HepG2 (cell line): Measurements from ENCODE around the gene SLC5A12. TPM values are rescaled to one million over a fixed set of nuclear protein-coding genes. Genes with fewer than 3 reads are reported as not detected.

ENCODE experiments used
- ATAC-seq: fragments of 200-7000 bp; cut with Tn5 transposase; 3 replicates; pipeline ENCODE4 v1.9.1; 2020; ENCODE audit warnings: mild to moderate bottlenecking, moderate library complexity
- BruUV-seq: library from RNA; stranded (reverse); fragments of 400-500 nt; replicated peaks from 2 replicates; lab custom pipeline; 2021; lab: Mats Ljungman, UMichigan
- CTCF ChIA-PET: fragments of 300-600 bp; formaldehyde crosslinking; extraction: SDS; loops from one replicate; lab custom pipeline; 2021; ENCODE audit warnings: low total read pairs, inconsistent platforms, low intra/inter-chr PET ratio; lab: Yijun Ruan, JAX
- POLR2A ChIA-PET: fragments of 350-600 bp; sonication (Branson Sonifier 250); formaldehyde crosslinking; loops from one replicate; lab custom pipeline; 2020; ENCODE audit warnings: antibody characterized with exemption, inconsistent platforms; lab: Yijun Ruan, JAX
- DNase-seq: peaks from one replicate; pipeline ENCODE4 v3.0.0-alpha.2; 2015; ENCODE audit warnings: low spot score
- FAIRE-seq: peaks from 3 replicates; lab custom pipeline; 2011; peaks lifted over from hg19 to GRCh38; lab: Jason Lieb, UNC
- H2AFZ ChIP-seq: one replicate; pipeline ENCODE4 v1.6.1; 2011; ENCODE audit warnings: low read length, inconsistent platforms
- H3K27ac ChIP-seq: fragments of 300-600 bp; 3 replicates; pipeline ENCODE4 v1.8.0; 2011; ENCODE audit warnings: mixed run types, mild to moderate bottlenecking, mixed read lengths, low read length, inconsistent platforms; ENCODE audit not compliant: insufficient read depth; ENCODE audit errors: extremely low read length
- H3K27me3 ChIP-seq, 2 experiments: fragments of 200-600 bp in 1 of 2; 2 replicates in 1 of 2; 3 replicates in 1 of 2; pipeline versions ENCODE4 v1.6.0 to v1.8.0; 2011; ENCODE audit warnings: low read length in 2 of 2, mild to moderate bottlenecking in 2 of 2, moderate library complexity in 2 of 2, inconsistent platforms in 1 of 2; ENCODE audit not compliant: insufficient read depth in 2 of 2, control insufficient read depth in 1 of 2
- H3K36me3 ChIP-seq, 2 experiments: fragments of 200-600 bp in 1 of 2; replicated peaks in 1 of 2; 2 replicates in 1 of 2; 3 replicates in 1 of 2; pipeline versions ENCODE4 v1.5.1 to v1.8.0; 2011; ENCODE audit warnings: low read length in 2 of 2, inconsistent platforms in 1 of 2; ENCODE audit not compliant: insufficient read depth in 2 of 2, control insufficient read depth in 1 of 2
- H3K4me1 ChIP-seq: 2 replicates; pipeline ENCODE4 v1.5.1; 2012; ENCODE audit warnings: low read length, inconsistent platforms; ENCODE audit not compliant: insufficient read depth
- H3K4me2 ChIP-seq: 2 replicates; pipeline ENCODE4 v1.6.0; 2011; ENCODE audit warnings: low read depth, low read length, inconsistent platforms
- H3K4me3 ChIP-seq, 3 experiments: fragments of 200-600 bp in 1 of 3; sonication (generic), shearing (Covaris generic) in 1 of 3; replicated peaks in 1 of 3; 2 replicates each; pipeline ENCODE4 v1.5.1; 2011 to 2016; ENCODE audit warnings: low read length in 3 of 3, inconsistent platforms in 2 of 3, low read depth in 2 of 3, mild to moderate bottlenecking in 2 of 3, control low read depth in 1 of 3, mixed read lengths in 1 of 3; ENCODE audit not compliant: insufficient read depth in 1 of 3
- H3K79me2 ChIP-seq: one replicate; pipeline ENCODE4 v1.6.1; 2011; ENCODE audit warnings: low read length, inconsistent platforms; ENCODE audit not compliant: insufficient read depth
- H3K9ac ChIP-seq: 2 replicates; pipeline ENCODE4 v1.6.0; 2011; ENCODE audit warnings: mild to moderate bottlenecking, low read depth, low read length, inconsistent platforms; ENCODE audit not compliant: insufficient read depth
- H3K9me3 ChIP-seq: 2 replicates; pipeline ENCODE4 v1.5.1; 2012; ENCODE audit warnings: mild to moderate bottlenecking, low read length
- H4K20me1 ChIP-seq: 2 replicates; pipeline ENCODE4 v1.6.0; 2011; ENCODE audit warnings: inconsistent platforms, mild to moderate bottlenecking, low read length, moderate library complexity; ENCODE audit not compliant: insufficient read depth
- ATF7 ChIP-seq, 2 experiments: fragments of 450-650 bp in 1 of 2; sonication (generic) in 1 of 2; formaldehyde crosslinking in 1 of 2; IDR thresholded peaks; 2 replicates each; pipeline versions ENCODE4 v1.4.0 to v1.6.1; 2016 to 2020; ENCODE audit warnings: antibody characterized with exemption in 1 of 2, mild to moderate bottlenecking in 1 of 2, missing genetic modification reagents in 1 of 2
- CEBPB ChIP-seq: IDR thresholded peaks from 2 replicates; pipeline ENCODE4 v1.6.1; 2011; ENCODE audit warnings: low read depth, low read length, improper control_type of control experiment, borderline replicate concordance
- FOXO4 ChIP-seq: sonication (generic); formaldehyde crosslinking; conservative IDR thresholded peaks from 2 replicates; pipeline ENCODE4 v1.8.1; 2023; ENCODE audit warnings: missing genetic modification reagents
- RAD21 ChIP-seq: fragments of 450-650 bp; formaldehyde crosslinking; IDR thresholded peaks from 2 replicates; pipeline ENCODE4 v1.5.0; 2020; ENCODE audit warnings: mild to moderate bottlenecking
- TCF12 ChIP-seq, 2 experiments: fragments of 450-650 bp in 1 of 2; sonication (generic) in 1 of 2; formaldehyde crosslinking in 1 of 2; IDR thresholded peaks; 2 replicates each; pipeline versions ENCODE4 v1.6.1 to v1.8.0; 2017 to 2022; ENCODE audit warnings: antibody characterized with exemption in 1 of 2, mild to moderate bottlenecking in 1 of 2, missing genetic modification reagents in 1 of 2, moderate library complexity in 1 of 2
- ZBTB49 ChIP-seq: sonication (generic); formaldehyde crosslinking; IDR thresholded peaks from 2 replicates; pipeline ENCODE4 v1.4.0; 2020; ENCODE audit warnings: missing genetic modification reagents, borderline replicate concordance
- ZC3H4 ChIP-seq: sonication (generic); formaldehyde crosslinking; IDR thresholded peaks from 2 replicates; pipeline ENCODE4 v1.4.0; 2020; ENCODE audit warnings: missing genetic modification reagents, borderline replicate concordance
- ZNF136 ChIP-seq: sonication (generic); formaldehyde crosslinking; IDR thresholded peaks from 2 replicates; pipeline ENCODE4 v1.8.1; 2022; ENCODE audit warnings: low read depth, mild to moderate bottlenecking, moderate library complexity, missing genetic modification reagents
- ZNF513 ChIP-seq: sonication (generic); formaldehyde crosslinking; conservative IDR thresholded peaks from 2 replicates; pipeline ENCODE4 v1.5.0; 2020; ENCODE audit warnings: missing genetic modification reagents
- ZNF766 ChIP-seq: sonication (generic); formaldehyde crosslinking; IDR thresholded peaks from 2 replicates; pipeline ENCODE4 v1.5.0; 2020; ENCODE audit warnings: missing genetic modification reagents, borderline replicate concordance
- in situ Hi-C: cut with HindIII; loops from 2 replicates; pipeline ENCODE4 v1.10.0; 2017; ENCODE audit warnings: low pct_unique_long_range_greater_than_20kb; ENCODE audit not compliant: extremely low pct_ligation_motif_present
- intact Hi-C: fragments of 100-400 bp; cut with micrococcal nuclease; formaldehyde crosslinking; loops from one replicate; pipeline ENCODE4 v1.10.0; 2022; ENCODE audit not compliant: unreplicated experiment
- polyA plus RNA-seq, 8 experiments: library from polyadenylated mRNA; depleted of rRNA in 3 of 8; stranded (reverse) in 7 of 8; unstranded in 1 of 8; fragments of >200 nt; fragmentation: Illumina TruSeq in 4 of 8; extraction: Trizol in 4 of 8; gene quantifications; 2 replicates each; pipeline versions ENCODE4 v1.2.1 to v1.2.3, GENCODE V29; 2011 to 2016; ENCODE audit warnings: low read depth in 4 of 8, missing spikeins in 1 of 8, mixed read lengths in 1 of 8; ENCODE audit not compliant: insufficient read depth in 1 of 8
- total RNA-seq, 5 experiments: library from RNA; depleted of rRNA; stranded (reverse); fragments of >200 nt; fragmentation: Illumina TruSeq; extraction: Trizol; gene quantifications; 2 replicates each; pipeline ENCODE4 v1.2.3, GENCODE V29; 2016; ENCODE audit warnings: low read depth in 1 of 5

SLC5A12 gene
- total and polyA plus RNA-seq, 2 of the 13 experiments (the other 11 are each of a cell fraction or from before 2014, with no cell fraction given) = not detected

- no peak for ATAC-seq
- intact Hi-C loops (no loop called here), in situ Hi-C loops (loop anchor here (25.0 kb wide), 1 partner anchor 737 kb away; no protein-coding TSS in a partner anchor)
- Histone ChIP-seq H3K4me3 (no peak overlapping the region), H3K9me3 (no peaks in the 10 kb centered on the region), H3K36me3 (no peaks in the 10 kb centered on the region), H3K27me3 (no peaks in the 10 kb centered on the region), H3K4me1 (no peaks in the 10 kb centered on the region), H3K27ac (no peak overlapping the region), H3K79me2 (no peaks in the 10 kb centered on the region), H2AFZ (no peak overlapping the region), H3K4me2 (no peak overlapping the region), H3K9ac (no peak overlapping the region), H4K20me1 (no peaks in the 10 kb centered on the region)
- POLR2A ChIA-PET = no interaction called here
- no peak for FAIRE-seq
- DNase-seq = no peak
- no TSS peak for BruUV-seq
- TF ChIP-seq CEBPB = peak; percentile 50; the same call in 1 of the 2 replicates
- TF ChIP-seq ZC3H4 (CRISPR knock-in tag) = no peak
- TF ChIP-seq FOXO4 = no peak
- TF ChIP-seq TCF12 (IDR thresholded peaks at IDR 0.05) = no peak
- TF ChIP-seq TCF12 (CRISPR knock-in tag; IDR thresholded peaks at IDR 0.05) = no peak
- TF ChIP-seq ZBTB49 = no peak
- no peak for TF ChIP-seq RAD21 (CRISPR knock-in tag)
- TF ChIP-seq ZNF766 = no peak
- TF ChIP-seq ZNF136 (CRISPR knock-in tag) = no peak
- no peak for TF ChIP-seq ZNF513 (CRISPR knock-in tag)
- 0 out of 2 replicates have a peak, but pooled peaks have one; percentile 44 for TF ChIP-seq ATF7 (IDR thresholded peaks at IDR 0.05)
- TF ChIP-seq ATF7 (CRISPR knock-in tag; IDR thresholded peaks at IDR 0.05) = no peak
- CTCF ChIA-PET = no interaction called here
Observed at GRCh38 chr11:26749927-26750326, 28.1 kb upstream of the SLC5A12 start.
